GM13977 (cell line): Measurements from ENCODE around the gene ADH5.
"Not testable (repeated sequence)": the region's sequence is repeated elsewhere in the genome, so short reads cannot be mapped to it uniquely, and the experiment has no call there.

Source experiments
- DNase-seq: peaks from one replicate; pipeline ENCODE4 v3.0.0; 2012; ENCODE audit warnings: low spot score
- in situ Hi-C: fragments of 300-500 bp; cut with MboI; formaldehyde crosslinking; loops from one replicate; pipeline ENCODE4 v1.12.0; 2022; ENCODE audit warnings: low sequenced_read_pairs, low pct_unique_long_range_greater_than_20kb, mixed read lengths, inconsistent platforms; ENCODE audit not compliant: unreplicated experiment
- TF ChIP-seq, protein P1 (sequence below): IDR thresholded peaks from 2 replicates; pipeline ENCODE4 v1.5.1; 2012; ENCODE audit warnings: mild to moderate bottlenecking, control low read depth; ENCODE audit not compliant: insufficient read depth; ENCODE audit errors: extremely low read depth, missing control alignments

Gene ADH5

GRCh38 chr4:99121008-99121407, 32.4 kb upstream of the ADH5 start:
- in situ Hi-C loops, result loop anchor here (25.0 kb wide), 1 partner anchor 291 kb away; no protein-coding TSS in a partner anchor
- TF ChIP-seq, protein P1, sequence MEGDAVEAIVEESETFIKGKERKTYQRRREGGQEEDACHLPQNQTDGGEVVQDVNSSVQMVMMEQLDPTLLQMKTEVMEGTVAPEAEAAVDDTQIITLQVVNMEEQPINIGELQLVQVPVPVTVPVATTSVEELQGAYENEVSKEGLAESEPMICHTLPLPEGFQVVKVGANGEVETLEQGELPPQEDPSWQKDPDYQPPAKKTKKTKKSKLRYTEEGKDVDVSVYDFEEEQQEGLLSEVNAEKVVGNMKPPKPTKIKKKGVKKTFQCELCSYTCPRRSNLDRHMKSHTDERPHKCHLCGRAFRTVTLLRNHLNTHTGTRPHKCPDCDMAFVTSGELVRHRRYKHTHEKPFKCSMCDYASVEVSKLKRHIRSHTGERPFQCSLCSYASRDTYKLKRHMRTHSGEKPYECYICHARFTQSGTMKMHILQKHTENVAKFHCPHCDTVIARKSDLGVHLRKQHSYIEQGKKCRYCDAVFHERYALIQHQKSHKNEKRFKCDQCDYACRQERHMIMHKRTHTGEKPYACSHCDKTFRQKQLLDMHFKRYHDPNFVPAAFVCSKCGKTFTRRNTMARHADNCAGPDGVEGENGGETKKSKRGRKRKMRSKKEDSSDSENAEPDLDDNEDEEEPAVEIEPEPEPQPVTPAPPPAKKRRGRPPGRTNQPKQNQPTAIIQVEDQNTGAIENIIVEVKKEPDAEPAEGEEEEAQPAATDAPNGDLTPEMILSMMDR, result no peak
- no peak for DNase-seq

GRCh38 chr4:99120501-99120900, 31.9 kb upstream of the ADH5 start:
- in situ Hi-C loops, result loop anchor here (25.0 kb wide), 1 partner anchor 292 kb away; no protein-coding TSS in a partner anchor
- no peak for DNase-seq
- TF ChIP-seq, protein P1, result no peak

GRCh38 chr4:99117876-99118693, 29.5 kb upstream of the ADH5 start:
- TF ChIP-seq, protein P1, result peak; percentile 19
- DNase-seq, result peak; percentile 29
- in situ Hi-C loops, result loop anchor here (25.0 kb wide), 1 partner anchor 294 kb away; no protein-coding TSS in a partner anchor

- not testable (repeated sequence) for DNase-seq
- in situ Hi-C loops, result loop anchor here (25.0 kb wide), 1 partner anchor 295 kb away; no protein-coding TSS in a partner anchor
Observed at GRCh38 chr4:99117122-99117841, 28.7 kb upstream of the ADH5 start.

GRCh38 chr4:99109286-99109685, 20.7 kb upstream of the ADH5 start:
- in situ Hi-C loops, result loop anchor here (25.0 kb wide), 1 partner anchor 303 kb away; no protein-coding TSS in a partner anchor
- DNase-seq, result not testable (repeated sequence)

DNA sequence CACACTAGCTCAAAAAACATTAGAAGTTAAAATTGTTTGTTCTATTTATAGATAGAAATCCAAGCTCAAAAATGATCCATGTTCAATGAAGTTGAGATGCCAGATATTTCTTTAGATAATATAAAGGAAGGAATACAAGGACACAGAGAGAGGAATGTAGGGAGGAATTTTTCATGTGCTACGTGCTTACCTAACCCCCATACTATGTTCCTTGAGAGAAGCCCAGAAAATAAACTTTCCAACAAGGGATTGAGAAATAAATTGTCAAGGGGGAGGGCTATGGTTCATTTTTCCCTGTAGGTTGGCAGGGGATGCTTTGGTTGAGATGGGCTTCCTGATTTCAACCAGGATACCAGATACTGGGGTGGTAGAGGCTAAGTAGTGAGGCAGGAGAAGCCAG, 15.6 kb upstream of the ADH5 start:
- TF ChIP-seq, protein P1, result no peak
- in situ Hi-C loops, result loop anchor here (25.0 kb wide), 1 partner anchor 308 kb away; no protein-coding TSS in a partner anchor
- DNase-seq, result no peak

GRCh38 chr4:99103166-99103565, 14.6 kb upstream of the ADH5 start:
- in situ Hi-C loops, result loop anchor here (25.0 kb wide), 1 partner anchor 309 kb away; no protein-coding TSS in a partner anchor
- TF ChIP-seq, protein P1, result no peak
- DNase-seq, result no peak
